Skeletal muscle tissue (tissue), 4 donors: ENCODE measurements around the gene LDAH. TPM values are rescaled to one million over a fixed set of nuclear protein-coding genes. Genes with fewer than 3 reads are reported as not detected.

Experiments
- H3K27ac ChIP-seq: one replicate; pipeline ENCODE4 v1.7.0; 2013; ENCODE audit warnings: mild to moderate bottlenecking, low read depth, low read length, inconsistent platforms
- H3K27me3 ChIP-seq, 3 donors: one replicate each; pipeline ENCODE4 v1.7.0; 2013; ENCODE audit warnings: low read length in 3 of 3; ENCODE audit not compliant: control insufficient read depth in 3 of 3, insufficient read depth in 3 of 3
- H3K36me3 ChIP-seq, 3 donors: one replicate each; pipeline ENCODE4 v1.7.0; 2013; ENCODE audit warnings: low read length in 3 of 3; ENCODE audit not compliant: control insufficient read depth in 3 of 3, insufficient read depth in 3 of 3
- H3K4me1 ChIP-seq, 3 donors: one replicate each; pipeline ENCODE4 v1.7.0; 2013; ENCODE audit warnings: low read length in 3 of 3, mild to moderate bottlenecking in 3 of 3; ENCODE audit not compliant: control insufficient read depth in 3 of 3, insufficient read depth in 3 of 3
- H3K4me3 ChIP-seq, 3 donors: one replicate each; pipeline ENCODE4 v1.7.0; 2013; ENCODE audit warnings: low read length in 3 of 3
- H3K9ac ChIP-seq, 3 donors: one replicate each; pipeline ENCODE4 v1.7.0; 2013; ENCODE audit warnings: low read length in 3 of 3, mild to moderate bottlenecking in 3 of 3, moderate library complexity in 2 of 3, low read depth in 1 of 3
- H3K9me3 ChIP-seq, 3 donors: one replicate each; pipeline ENCODE4 v1.7.0; 2013; ENCODE audit warnings: low read length in 3 of 3; ENCODE audit not compliant: control insufficient read depth in 3 of 3
- total RNA-seq: library from RNA; depleted of rRNA; stranded (reverse); fragments of >200 nt; gene quantifications from one replicate; pipeline ENCODE4 v1.2.3, GENCODE V29; 2014
- donor health status: Osteomylitis.

LDAH gene
- total RNA-seq, 1 donor from 2014 or later, result 6.3 TPM

DNA sequence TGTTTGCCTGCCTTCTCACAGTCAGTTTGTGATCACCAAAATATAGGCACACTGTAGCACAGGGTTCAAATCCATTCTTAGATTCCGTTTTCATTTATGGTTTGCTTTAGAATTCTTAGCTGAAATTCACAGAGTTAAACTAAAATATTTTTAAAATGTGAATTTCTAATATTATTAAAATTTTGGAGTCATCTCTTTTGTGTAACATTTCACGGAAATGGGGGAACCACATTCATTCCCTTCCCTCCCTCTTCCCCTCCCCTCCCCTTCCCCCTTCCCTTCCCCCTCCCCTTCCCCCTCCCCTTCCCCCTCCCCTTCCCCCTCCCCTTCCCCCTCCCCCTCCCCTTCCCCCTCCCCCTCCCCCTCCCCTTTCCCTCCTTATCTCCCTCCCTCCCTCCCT, 11.4 kb upstream of the LDAH start:
- no peaks in the 10 kb centered on the region for H3K9me3 ChIP-seq
- H3K27ac ChIP-seq, result no peak overlapping the region
- no peak overlapping the region for H3K4me3 ChIP-seq
- no peaks in the 10 kb centered on the region for H3K36me3 ChIP-seq
- H3K27me3 ChIP-seq, result peaks cover 0 to 6% (median 0%) of the 10 kb centered on the region in 3 donors
- no peaks in the 10 kb centered on the region for H3K4me1 ChIP-seq
- H3K9ac ChIP-seq, result no peak overlapping the region

DNA sequence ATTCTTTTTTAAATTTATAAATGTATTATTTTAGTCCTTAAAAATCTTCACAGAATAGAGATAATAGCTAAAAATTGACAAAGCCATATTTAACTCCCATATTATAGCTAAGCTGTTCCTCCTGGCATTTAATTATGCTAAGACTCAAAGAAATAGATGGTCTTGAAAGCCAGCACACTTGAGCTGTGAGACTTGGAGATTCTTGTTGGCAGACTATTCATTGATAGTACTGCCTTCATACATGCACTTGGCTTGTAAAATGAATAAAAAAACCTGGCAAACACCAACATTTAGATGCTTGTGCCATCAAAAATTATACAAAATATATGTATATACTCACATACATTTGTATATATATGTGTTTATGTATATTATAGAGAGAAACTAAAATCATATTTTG, 9.7 kb upstream of the LDAH start:
- Histone ChIP-seq H3K9me3 (no peaks in the 10 kb centered on the region), H3K27ac (no peak overlapping the region), H3K4me1 (no peaks in the 10 kb centered on the region), H3K9ac (no peak overlapping the region), H3K36me3 (no peaks in the 10 kb centered on the region), H3K4me3 (no peak overlapping the region), H3K27me3 (peaks cover 0 to 6% (median 0%) of the 10 kb centered on the region in 3 donors)

DNA sequence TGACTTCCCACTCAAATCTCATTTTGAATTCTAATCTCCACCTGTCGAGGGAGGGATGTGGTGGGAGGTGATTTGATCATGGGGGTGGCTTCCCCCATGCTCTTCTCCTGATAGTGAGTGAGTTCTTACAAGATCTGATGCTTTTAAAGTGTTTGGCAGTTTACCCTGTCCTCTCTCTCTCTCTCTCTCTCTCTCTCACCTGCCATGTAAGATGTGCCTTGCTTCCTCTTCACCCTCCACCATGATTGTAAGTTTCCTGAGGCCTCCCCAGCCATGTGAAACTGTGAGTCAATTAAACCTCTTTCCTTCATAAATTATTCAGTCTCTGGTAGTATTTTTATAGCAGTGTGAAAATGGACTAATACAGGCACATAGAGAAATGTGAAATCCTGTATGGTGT, 7.0 kb upstream of the LDAH start:
- Histone ChIP-seq H3K27me3 (peaks cover 0 to 4% (median 0%) of the 10 kb centered on the region in 3 donors), H3K4me3 (no peak overlapping the region), H3K9me3 (no peaks in the 10 kb centered on the region), H3K36me3 (no peaks in the 10 kb centered on the region), H3K9ac (no peak overlapping the region), H3K27ac (no peak overlapping the region), H3K4me1 (no peaks in the 10 kb centered on the region)

DNA sequence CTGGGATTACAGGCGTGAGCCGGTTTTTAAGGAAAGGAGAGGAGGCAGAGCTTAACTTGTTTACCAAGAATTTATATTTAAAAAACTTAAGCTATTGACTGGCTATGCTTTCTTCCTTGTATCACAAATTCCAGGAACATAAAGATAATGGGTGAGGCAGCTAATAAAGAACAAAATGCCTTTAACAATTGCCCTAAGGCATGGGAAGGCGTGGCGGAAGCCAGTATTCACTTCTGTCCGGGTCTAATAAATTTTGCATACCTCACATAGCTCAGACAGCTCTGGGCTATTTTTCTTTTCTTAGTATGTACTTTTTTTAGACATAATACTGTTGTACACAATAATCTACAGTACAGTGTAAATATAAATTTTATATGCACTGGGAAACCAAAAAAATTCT, 1.0 kb upstream of the LDAH start:
- Histone ChIP-seq H3K4me3 (no peak overlapping the region), H3K27me3 (no peaks in the 10 kb centered on the region), H3K4me1 (no peaks in the 10 kb centered on the region), H3K9ac (no peak overlapping the region), H3K36me3 (no peaks in the 10 kb centered on the region), H3K27ac (no peak overlapping the region), H3K9me3 (no peaks in the 10 kb centered on the region)

DNA sequence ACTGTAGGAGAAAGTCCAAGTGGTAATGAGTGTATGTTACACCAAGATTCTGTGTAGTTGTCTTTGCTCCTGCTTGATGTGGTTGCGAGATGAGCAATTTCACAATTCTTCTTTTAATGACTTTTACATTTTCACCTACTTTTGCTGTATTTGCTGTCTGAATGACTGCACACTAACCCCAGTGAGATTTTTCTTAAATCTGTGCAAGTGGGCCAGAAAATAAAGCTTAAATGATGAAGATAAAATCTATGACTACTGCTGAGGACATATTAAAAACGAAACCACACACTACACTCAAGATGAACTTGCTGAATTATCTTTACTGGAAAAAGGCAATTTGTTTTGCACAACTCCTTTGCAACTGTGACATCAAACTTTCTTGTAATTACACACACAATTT, 4.1 kb downstream of the LDAH start:
- Histone ChIP-seq H3K9ac (no peak overlapping the region), H3K4me1 (no peaks in the 10 kb centered on the region), H3K27ac (no peak overlapping the region), H3K9me3 (no peaks in the 10 kb centered on the region), H3K36me3 (no peaks in the 10 kb centered on the region), H3K27me3 (no peaks in the 10 kb centered on the region), H3K4me3 (no peak overlapping the region)

GRCh38 chr2:20815216-20815615, 7.7 kb downstream of the LDAH start:
- Histone ChIP-seq H3K9ac (no peak overlapping the region), H3K4me1 (no peaks in the 10 kb centered on the region), H3K4me3 (no peak overlapping the region), H3K9me3 (no peaks in the 10 kb centered on the region), H3K27me3 (no peaks in the 10 kb centered on the region), H3K27ac (no peak overlapping the region), H3K36me3 (peaks cover 0 to 2% (median 0%) of the 10 kb centered on the region in 3 donors)

GRCh38 chr2:20812779-20813178, 10.1 kb downstream of the LDAH start:
- Histone ChIP-seq H3K9me3 (no peaks in the 10 kb centered on the region), H3K9ac (no peak overlapping the region), H3K36me3 (peaks cover 0 to 2% (median 0%) of the 10 kb centered on the region in 3 donors), H3K27ac (no peak overlapping the region), H3K4me3 (no peak overlapping the region), H3K27me3 (no peaks in the 10 kb centered on the region), H3K4me1 (no peaks in the 10 kb centered on the region)

DNA sequence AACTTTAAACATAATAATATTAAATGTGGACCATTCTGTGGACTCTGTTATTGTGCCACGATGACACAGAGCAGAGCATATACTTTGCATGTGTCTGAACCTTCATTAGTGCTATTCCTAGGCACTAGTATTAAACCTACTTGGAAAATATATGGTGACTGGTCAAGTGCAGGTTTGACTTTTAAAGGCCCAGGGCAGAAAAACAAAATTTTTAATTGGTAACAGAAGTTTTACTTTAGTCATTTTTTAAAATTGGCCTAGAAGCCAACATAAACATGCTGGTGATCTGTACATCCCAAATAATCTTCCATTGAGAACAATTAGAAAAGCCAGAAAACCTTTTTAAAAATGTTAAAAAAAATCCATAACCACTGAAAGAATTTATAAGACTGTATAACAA, 16.6 kb downstream of the LDAH start:
- Histone ChIP-seq H3K27ac (no peak overlapping the region), H3K9me3 (no peaks in the 10 kb centered on the region), H3K4me1 (no peaks in the 10 kb centered on the region), H3K9ac (no peak overlapping the region), H3K36me3 (peaks cover 0 to 2% (median 0%) of the 10 kb centered on the region in 3 donors), H3K27me3 (no peaks in the 10 kb centered on the region), H3K4me3 (no peak overlapping the region)

DNA sequence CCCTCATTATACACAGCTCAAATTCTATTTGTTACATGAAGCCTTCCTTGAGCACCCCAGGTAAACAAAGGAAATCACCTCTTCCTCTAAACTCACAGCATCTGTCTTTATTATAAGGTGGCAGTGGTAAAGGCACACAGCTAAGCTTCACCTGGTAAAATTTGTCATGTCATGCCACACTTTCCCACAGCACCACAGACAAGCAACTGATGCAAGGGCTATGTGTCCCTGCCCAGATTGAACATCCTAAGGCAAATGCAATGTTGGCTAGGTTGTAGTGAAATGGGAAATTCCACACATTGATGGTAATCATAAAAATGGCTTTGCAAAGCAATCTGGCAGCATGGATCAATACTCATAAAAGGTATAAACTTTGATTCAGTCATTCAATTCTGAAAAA, 18.9 kb downstream of the LDAH start:
- no peaks in the 10 kb centered on the region for H3K36me3 ChIP-seq
- no peak overlapping the region for H3K9ac ChIP-seq
- no peak overlapping the region for H3K4me3 ChIP-seq
- H3K27me3 ChIP-seq, result no peaks in the 10 kb centered on the region
- no peaks in the 10 kb centered on the region for H3K9me3 ChIP-seq
- no peaks in the 10 kb centered on the region for H3K4me1 ChIP-seq
- H3K27ac ChIP-seq, result no peak overlapping the region

DNA sequence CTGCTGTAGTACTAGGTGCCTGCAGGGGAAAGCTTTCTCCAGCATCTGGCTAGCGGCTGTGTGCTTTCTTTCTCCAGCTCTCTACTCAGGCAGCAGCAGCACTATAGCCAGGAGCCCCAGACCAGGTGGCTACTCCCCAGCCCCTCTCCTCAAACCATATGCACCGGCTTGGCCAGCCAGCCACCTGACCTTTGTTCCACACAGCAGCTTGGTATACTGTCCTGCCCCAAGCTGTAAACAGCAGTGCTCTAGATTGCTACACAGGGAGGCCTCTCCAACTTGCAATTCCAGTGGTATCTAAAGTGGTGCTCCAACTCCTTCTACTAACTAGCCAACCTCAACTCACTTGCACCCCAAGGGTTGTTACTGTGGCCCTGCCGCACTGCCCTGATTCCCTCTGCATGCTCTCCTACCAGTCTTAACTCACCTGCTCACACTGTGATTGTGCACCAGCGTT, 19.6 kb downstream of the LDAH start:
- Histone ChIP-seq H3K9ac (no peak overlapping the region), H3K4me3 (no peak overlapping the region), H3K9me3 (no peaks in the 10 kb centered on the region), H3K27me3 (no peaks in the 10 kb centered on the region), H3K27ac (no peak overlapping the region), H3K4me1 (no peaks in the 10 kb centered on the region), H3K36me3 (no peaks in the 10 kb centered on the region)

GRCh38 chr2:20797096-20797495, 25.8 kb downstream of the LDAH start:
- H3K4me3 ChIP-seq, result no peak overlapping the region
- H3K27ac ChIP-seq, result no peak overlapping the region
- no peak overlapping the region for H3K9ac ChIP-seq
- no peaks in the 10 kb centered on the region for H3K4me1 ChIP-seq
- no peaks in the 10 kb centered on the region for H3K27me3 ChIP-seq
- H3K36me3 ChIP-seq, result no peaks in the 10 kb centered on the region
- no peaks in the 10 kb centered on the region for H3K9me3 ChIP-seq
